ENCODE data around the gene SLC13A5.
"Not testable (repeated sequence)": the region's sequence is repeated elsewhere in the genome, so short reads cannot be mapped to it uniquely, and the experiment has no call there.

Gene SLC13A5

DNA sequence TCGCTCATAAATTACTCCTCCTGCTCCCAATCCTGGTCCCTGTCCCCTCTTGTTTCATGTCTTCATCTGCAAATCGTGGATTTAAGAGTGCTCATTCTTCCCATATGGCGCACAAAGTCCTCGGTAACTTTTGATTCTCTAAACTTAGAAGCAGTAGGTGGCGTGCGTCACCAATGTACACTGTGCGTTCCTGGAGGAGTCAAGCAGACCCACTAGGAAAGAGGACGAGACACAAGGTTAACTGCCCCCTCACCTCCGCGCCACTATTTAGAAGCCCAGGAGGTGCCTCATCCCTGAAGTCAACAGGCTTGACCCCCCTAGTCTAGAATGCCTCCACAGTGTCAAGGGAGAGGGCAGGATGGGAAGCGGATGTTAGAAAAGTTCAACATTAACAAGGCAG lies 2.9 kb downstream of the SLC13A5 start:
- DNase-seq (ENCODE audit: low spot score): no peak

DNA sequence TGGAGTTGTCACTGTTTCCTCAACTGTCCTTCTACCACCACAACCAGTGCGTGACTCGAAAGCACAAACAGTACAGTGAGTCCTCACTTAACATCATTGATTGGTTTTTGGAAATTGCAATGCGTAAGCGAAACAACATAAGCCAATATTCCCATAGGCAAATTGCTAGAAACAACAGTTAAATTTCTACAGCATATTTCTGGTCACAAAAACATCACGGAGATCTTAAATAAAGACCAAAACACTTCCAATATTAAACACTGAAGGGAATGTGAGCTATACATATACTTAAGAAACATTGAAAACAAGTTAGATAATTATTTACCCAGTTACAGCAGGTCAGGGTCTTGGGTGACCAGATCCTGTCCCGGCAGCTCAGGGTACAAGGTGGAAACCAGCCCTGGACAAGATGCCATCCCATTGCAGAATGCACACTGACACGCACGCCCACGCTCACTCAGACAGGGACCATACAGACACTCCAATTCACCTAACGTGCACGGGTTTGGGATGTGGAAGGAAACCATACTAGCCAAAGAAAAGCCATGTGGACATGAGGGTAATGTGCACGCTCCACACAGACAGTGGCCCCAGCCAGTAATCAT lies 4.7 kb downstream of the SLC13A5 start:
- no peak for DNase-seq (ENCODE audit: low spot score)

DNA sequence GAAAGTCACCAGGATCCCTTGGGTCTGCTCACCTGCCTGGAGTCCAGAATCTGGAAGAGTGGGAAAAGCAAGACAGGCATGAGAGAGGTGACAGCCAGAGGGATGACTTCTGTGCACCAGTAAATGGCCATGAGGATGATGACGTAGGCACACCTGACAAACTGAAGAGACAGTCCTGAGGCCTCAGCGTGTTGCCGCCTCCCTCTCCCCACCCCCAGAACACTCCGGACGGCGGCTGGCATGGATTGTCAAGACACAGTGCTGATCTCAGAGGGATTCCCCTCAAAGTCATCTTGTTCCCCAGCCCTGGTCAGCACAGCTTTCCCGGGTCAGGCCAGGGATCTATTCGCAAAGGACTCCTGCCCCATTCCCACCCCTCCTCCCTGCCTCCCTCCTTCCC lies 6.2 kb downstream of the SLC13A5 start:
- DNase-seq (ENCODE audit: low spot score): no peak

DNA sequence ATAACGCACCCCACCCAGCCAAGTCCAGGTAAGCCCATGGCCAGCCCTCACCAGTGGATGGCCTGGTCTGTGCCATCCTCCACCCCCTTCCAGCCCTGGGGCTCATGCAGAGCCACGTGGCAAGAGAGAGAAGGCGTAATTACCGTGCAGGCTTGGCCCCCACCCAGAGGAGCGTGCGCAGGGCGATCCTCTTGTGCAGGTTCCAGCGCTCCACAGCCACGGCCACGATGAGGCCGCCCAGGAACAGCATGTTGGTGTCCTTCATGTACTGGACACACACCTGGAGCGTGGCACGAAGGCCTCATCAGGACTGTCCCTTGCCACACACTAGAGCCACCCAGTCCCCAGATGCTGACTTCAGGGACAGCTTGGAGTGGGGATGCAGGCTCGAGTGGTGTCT lies 6.7 kb downstream of the SLC13A5 start:
- no peak for DNase-seq (ENCODE audit: low spot score)

DNA sequence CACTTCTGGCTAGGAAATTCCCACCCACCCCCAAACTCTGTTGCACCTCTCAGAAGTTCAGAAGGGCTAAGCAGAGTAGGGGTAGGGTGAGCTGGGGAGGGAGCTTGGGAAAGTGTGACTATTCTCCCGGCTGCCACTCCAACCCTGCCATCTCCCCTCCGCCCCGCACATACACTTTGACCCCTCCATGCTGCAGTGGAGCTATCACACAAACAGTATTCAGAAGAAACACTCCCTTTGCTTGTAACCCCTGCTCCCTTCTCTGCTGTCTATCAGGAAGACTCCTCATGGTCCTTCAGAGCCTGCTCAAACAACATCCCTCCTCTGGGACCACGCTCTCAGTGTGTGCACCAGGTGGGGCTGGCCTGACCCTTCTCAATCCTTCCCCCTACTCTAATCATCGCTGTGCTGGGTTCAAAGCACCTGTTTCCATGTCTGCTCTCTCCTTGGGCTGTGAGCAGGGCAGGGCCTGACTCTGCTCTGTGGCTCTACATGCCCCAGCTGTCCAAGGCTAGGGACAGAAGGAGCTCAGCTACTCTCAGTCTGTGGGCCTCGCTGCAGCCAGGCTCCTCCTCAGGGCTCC lies 8.6 kb downstream of the SLC13A5 start:
- no peak for DNase-seq (ENCODE audit: low spot score)

DNA sequence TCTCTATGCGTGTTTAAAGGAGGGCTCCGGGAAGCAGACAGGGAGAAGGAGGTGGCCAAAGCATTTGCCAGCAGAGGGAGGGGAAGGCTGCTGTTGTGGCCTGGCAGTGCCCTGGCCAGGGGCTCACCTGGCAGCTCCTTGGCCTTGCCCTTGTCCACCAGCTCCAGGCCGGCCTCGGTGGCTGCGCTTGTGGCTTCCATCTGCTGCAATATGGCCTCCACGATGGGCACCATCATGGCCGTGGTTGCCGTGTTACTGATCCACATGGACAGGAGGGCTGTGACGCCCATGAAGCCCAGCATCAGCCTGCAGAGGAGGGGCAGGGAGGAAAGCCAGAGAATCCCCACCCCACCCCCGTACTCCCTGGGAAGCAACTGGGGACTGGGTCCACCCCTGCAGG lies 9.4 kb downstream of the SLC13A5 start:
- DNase-seq (ENCODE audit: low spot score): no peak

DNA sequence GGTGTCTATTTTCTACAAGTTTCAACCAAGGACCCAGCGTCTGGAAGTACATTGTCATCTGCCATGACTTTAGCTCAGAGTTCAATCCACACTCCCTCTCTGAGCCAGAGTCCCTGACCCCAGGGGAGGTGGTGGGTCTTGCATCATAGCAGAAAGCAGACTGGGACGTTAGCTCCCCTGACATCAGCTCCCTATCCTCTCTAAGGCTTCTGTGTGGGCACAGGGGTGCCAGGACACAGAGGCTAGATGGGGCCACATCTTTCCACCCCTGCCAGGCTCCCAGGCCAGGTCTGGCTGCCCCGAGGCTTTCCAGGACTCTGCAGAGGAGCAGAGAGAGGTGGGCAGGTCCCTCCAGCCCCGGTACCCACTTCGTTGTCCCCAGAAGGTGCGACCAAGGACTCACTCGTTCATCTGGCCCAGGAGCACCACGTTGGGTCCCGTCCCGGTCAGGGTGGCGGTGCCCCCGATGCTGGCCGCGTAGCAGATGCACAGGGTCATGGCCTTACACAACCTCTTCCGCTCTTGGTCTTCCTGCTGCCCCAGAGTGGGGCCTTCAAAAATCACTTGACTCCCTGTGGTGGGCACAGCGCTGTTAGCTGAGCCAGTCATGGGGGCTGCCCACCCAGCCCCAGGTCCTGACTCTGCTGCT lies 10.5 kb downstream of the SLC13A5 start:
- no peak for DNase-seq (ENCODE audit: low spot score)

DNA sequence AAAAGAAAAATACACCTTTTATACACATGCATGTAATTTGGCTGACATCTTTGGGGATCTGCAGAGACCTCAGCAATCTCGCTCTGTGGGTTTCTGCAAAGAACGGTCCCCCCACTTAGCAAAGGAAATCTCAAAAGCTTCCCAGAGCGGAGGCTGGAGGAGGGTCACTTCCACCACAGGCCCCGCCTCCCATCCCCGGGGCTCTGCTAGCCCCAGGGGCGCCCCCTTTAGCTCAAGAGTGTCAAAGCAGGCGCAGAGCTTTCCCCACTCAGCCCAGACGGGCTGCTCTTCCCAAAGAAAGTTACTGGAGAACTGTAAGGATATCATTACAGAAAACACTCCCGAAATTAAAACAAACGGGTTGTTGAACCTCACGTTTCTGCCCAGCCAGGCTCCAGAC lies 11.4 kb downstream of the SLC13A5 start:
- DNase-seq (ENCODE audit: low spot score): no peak

DNA sequence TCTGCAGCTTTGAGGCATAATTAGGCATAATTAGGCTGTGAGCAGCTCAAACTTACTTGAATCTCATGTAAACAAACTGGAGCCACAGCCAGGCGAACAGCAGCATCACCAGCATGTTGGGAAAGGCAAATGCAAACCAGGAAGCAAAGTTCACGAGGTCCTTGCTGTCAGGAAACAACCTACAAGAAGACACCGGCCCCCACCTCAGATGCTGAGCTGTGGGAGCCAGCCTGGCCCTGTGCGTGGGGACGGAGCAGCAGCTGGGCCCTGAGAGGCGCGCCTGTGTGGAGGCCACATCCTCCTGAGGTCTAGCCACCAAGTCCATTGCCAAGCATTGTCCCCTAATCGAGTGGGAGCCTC lies 12.2 kb downstream of the SLC13A5 start:
- DNase-seq (ENCODE audit: low spot score): no peak

DNA sequence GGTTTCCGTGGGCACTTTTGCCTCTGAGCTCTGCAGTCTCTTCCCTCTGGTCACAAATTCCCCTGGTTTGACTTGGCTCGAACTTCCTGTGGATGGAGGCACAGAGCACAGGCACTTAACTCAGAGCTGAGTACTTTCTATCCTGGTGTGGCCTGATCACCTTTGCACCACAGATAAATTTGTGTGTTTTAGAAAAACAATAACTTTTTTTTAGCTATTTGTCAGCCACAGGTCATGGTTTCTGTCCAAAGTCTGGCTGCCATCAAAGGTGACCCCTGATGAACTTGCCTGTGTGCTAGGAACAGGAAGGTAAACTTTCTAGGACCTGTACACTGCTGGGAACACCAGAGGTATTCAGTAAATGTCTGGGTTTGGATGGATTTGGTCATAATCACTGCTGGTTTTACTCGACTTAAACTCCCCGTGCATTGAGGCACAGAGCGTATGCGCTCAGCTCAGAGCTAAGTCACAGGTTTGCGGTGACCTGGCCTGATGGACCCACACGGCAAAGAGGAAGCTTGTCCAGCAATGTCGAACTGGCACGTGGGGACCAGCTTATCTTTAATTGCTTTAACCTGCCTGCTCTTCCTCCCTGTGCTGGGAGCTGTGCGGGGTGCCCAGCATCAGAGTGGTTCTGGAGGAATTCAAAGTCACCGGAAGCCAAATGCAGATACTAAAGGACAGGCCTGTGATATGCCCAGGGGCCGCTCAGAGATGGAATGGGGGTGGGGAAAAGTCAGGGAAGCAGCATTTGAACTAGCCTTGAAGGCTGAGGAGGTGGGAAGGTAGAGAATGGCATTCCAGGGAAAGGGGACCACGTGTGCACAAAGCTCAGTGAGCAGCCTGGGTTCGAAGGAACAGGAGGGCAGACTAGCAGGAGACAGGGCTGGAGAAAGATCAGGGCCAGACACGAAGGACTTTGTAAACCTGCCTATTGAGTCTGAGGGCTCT lies 12.9 kb downstream of the SLC13A5 start:
- no peak for DNase-seq (ENCODE audit: low spot score)

DNA sequence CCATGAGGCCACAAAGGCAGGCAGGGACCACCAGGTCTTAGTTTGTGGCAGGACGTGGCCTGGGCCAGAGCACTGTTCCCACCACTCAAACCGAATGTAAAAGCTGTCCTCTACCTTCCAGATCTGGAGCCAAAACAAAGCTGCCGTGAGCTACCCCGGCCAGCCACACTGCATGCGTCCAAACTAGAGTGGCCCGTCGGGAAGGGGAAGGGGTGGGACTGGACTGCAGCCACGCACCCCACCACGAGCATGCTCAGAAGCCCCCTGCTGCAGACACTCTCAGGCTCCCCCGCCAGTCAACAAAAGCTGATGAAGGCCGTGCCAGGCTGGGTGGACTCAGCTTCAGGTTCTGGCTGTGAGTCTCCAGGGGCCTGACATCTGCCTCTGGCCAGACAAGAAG lies 15.2 kb downstream of the SLC13A5 start:
- no peak for DNase-seq (ENCODE audit: low spot score)

DNA sequence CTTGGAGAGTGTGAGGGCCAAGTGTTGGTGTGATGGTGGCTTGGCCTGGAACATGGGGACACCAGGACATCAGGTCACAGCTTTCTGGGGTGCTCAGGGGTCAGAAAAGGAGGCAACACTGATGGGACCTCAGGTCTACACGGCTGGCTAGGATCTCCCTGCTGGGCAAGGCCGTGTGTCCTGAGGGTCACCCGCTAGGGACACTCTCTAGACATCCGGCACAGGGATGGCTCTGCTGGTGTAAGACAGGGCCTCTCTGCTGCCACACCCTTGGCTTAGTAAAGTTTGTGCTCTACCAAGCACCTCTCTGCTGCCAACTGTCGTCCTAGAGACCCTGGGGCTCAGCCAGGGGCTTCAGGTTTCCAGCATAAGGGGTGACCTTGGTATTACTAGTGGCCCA lies 16.3 kb downstream of the SLC13A5 start:
- DNase-seq (ENCODE audit: low spot score): no peak

DNA sequence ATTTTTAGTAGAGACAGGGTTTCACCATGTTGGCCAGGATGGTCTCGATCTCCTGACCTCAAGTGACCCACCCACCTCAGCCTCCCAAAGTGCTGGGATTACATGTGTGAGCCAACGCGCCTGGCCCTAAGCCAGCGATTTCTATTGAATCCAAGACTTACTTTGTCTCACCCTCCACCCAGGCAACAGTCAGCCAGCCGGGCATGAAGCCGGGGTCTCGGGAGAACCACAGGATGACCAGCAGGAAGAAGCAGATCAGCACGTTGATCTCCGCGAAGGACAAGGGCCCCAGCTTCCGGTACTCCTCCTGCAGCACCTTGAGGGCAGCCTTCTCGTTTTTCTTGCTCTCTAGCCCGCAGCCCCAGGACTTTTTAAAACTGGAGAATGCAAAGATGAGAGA lies 17.6 kb downstream of the SLC13A5 start:
- no peak for DNase-seq (ENCODE audit: low spot score)

DNA sequence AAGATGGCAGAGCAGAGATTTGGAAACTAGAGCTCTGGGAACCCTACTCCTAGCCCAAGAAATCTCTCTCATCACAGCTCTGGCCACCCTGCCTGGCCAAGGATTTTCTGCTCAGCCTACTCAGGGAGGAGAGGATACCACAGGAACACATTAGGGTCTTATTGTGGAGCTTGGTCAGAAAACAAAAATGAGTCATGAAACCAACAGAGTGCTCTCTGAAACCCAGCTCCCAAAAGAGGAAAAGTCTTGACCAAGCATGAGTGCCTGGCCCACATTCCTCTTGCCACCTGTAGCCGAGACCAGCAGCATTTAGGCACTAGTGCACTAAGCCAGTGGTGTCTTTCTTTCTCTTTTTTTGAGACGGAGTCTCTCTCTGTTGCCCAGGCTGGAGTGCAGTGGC lies 18.1 kb downstream of the SLC13A5 start:
- DNase-seq (ENCODE audit: low spot score): no peak

DNA sequence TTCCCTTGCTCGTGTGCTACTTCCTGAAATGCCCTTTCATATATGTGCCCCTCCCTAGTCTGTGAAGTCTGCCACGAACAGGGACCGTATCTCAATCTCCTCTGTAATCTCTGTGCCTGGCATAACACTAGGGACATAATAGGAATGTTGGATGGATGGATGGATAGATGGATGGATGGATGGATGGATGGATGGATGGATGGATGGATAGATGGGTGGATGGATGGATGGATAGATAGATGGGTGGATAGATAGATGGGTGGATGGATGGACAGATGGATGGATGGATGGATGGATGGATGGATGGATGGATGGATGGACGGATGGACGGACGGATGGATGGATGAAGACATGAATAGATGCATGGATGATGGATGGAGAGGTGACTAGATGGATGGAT lies 21.2 kb downstream of the SLC13A5 start:
- DNase-seq (ENCODE audit: low spot score): not testable (repeated sequence)

DNA sequence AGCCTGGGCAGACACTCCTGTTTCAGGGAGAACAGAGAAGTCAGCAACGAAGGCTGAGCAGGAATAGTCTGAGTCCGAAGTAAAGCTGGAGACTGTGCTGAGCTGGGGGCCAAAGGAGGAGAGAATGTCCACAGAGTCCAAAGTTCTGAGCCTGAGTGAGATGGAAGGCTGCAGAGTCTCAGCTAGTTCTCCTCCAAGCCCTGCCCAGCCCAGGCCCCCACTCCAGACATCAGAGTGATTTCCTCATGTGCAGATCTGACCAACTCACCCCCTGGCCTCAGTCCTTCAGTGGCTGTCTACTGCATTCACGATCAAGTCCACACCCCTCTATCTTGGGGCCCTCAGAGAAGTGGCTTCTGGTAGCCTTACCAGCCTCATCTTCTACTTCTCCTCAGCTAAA lies 21.6 kb downstream of the SLC13A5 start:
- no peak for DNase-seq (ENCODE audit: low spot score)

DNA sequence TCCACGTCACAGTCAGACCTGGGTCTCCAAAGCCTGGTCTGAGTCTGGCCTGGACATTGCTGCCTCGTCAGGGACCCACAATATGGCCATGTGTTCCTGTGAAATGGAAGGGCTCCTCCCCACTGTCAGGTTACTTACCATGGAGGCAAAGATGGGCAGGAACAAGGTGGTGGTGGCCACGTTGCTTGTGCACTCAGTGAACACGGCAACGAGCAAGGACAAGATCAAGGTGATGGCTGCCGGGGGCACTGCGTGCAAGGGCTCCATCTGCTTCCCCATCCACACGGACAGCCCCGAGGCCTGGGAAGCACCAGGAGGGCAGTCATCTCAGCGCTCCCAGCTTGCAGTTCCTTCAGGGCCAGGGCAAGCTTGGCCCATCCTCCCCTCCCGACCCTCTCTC lies 22.5 kb downstream of the SLC13A5 start:
- no peak for DNase-seq (ENCODE audit: low spot score)

DNA sequence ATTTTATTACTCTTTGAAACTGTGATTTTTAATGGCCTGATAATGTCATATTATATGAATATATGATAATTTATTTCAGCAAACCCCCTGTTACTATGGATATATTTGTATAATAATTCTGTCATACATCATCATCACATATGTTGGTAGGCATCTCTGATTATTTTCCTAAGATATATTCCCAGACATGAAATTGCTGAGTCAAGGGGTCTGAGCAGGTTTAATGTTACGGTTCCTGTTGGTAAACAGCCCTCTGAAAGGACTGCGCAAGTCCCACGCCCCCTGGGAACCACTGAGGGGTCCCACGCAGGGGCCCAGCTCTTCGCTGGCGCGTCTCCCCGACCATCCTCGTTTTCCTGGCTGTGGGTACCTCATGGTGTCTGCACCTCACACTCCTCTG lies 24.2 kb downstream of the SLC13A5 start:
- no peak for DNase-seq (ENCODE audit: low spot score)

DNA sequence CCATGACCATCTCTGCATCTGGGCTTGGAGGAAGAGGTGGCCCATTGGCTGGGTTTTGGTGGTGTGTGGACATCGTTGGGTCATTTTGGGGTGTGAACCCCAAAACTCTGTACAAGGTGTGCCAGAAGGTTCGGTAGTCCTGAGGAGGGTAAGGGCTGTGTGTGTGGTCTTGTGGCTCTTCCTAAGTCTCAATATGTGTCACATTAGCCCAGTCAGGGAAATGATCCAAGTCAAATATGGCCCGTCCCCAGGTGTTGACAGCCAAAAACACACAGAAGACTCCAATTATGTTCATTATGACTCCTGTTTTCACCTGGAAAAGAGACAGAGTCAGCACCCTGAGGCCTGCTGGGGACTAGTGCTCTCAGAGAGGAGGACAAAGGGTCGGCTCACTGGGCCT lies 27.1 kb downstream of the SLC13A5 start:
- no peak for DNase-seq (ENCODE audit: low spot score)

DNA sequence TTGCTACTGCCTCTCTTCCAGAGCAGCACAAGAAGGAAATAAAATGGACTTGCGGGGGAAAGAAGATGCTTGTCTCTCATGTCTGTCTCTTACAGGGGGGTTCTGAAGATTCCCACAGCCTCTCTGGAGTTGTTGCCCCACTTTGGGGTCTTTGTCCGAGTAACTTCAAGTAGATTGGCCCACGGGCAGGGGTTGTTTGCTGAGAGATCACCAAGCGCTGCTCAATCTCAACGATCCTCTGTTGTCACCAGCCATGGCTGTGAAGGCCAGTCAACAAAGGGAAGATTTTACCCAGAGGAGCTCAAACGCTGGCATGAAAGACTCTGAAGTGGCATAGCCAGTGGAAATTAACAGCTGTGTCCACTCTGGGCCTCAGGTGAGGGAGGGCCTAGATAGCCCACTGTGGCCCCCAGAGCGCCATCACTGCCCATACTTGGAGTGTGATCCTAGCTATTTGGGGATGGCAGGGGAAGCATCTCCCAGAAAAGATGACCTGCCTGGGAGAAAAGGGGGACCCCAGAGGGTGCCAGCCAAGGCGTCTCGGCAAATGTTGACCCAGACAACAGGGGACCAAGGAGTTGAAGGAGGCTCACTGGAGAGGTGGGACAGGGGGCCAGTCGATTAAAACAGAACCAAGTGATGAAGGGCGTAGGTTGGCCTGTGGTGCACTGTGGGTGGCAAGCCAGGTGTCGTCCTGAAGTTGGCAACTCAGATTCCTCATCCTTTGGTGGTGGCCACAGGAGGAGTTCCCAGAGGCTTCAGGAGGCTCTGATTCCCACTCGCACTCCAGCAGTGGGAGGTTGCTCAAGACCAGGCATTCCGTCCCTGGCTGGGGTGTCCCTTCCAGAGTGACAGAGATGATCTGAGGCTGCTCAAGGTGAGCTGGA lies 28.0 kb downstream of the SLC13A5 start:
- no peak for DNase-seq (ENCODE audit: low spot score)

DNA sequence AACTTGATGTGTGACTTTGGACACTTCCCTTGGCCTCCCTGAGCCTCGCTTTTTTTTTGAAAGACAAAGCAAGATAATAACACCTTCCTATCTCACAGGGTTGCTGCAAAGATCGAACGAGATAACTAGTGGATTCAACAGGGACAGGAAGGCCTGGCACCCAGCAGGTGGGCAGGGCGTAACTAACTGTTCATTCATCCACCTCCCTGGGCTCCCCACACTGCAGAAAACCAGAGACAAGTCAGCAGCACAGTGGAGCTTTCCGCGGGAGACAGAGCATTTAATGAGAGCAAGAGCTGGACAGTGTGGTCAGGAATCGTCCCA lies 28.7 kb downstream of the SLC13A5 start:
- no peak for DNase-seq (ENCODE audit: low spot score)
